Right lobe of liver (tissue), 6 donors: Measurements from ENCODE around the gene RNF223. TPM values are rescaled to one million over a fixed set of nuclear protein-coding genes. Genes with fewer than 3 reads are reported as not detected.
"Not testable (repeated sequence)": the region's sequence is repeated elsewhere in the genome, so short reads cannot be mapped to it uniquely, and the experiment has no call there.

Source experiments
- ATAC-seq, 4 donors: fragments of 200-7000 bp; cut with Tn5 transposase; one replicate each; pipeline ENCODE4 v1.9.1; 2020; ENCODE audit warnings: mild to moderate bottlenecking in 4 of 4, moderate library complexity in 4 of 4
- DNase-seq, 3 donors: peaks; one replicate each; pipeline ENCODE4 v3.0.0-alpha.2; 2020
- H3K27ac ChIP-seq, 3 donors: fragments of 200-600 bp; one replicate each; pipeline ENCODE4 v1.8.0; 2022
- H3K27me3 ChIP-seq, 2 donors: fragments of 200-600 bp; one replicate each; pipeline ENCODE4 v1.8.0; 2022
- H3K36me3 ChIP-seq, 4 donors: fragments of 200-600 bp; sonication (generic) in 1 of 4; one replicate each; pipeline versions ENCODE4 v1.5.1 to v1.8.0; 2017 to 2022; ENCODE audit warnings: control low read depth in 1 of 4
- H3K4me1 ChIP-seq, 4 donors: fragments of 200-600 bp; sonication (generic) in 1 of 4; one replicate each; pipeline versions ENCODE4 v1.5.1 to v1.8.0; 2017 to 2022; ENCODE audit warnings: control low read depth in 1 of 4
- H3K4me3 ChIP-seq, 3 donors: fragments of 200-600 bp; one replicate each; pipeline ENCODE4 v1.8.0; 2022
- H3K9me3 ChIP-seq, 4 donors: fragments of 200-600 bp; sonication (generic) in 1 of 4; one replicate each; pipeline versions ENCODE4 v1.5.1 to v1.8.0; 2017 to 2022; ENCODE audit warnings: control low read depth in 1 of 4
- CTCF ChIP-seq, 4 donors: fragments of 200-600 bp in 3 of 4; fragments of 450-650 bp in 1 of 4; IDR thresholded peaks; one replicate each; pipeline versions ENCODE4 v1.5.1 to v1.8.0; 2016 to 2022; ENCODE audit warnings: antibody characterized with exemption in 4 of 4, mild to moderate bottlenecking in 2 of 4
- POLR2A ChIP-seq: fragments of 450-650 bp; IDR thresholded peaks from one replicate; pipeline ENCODE4 v1.6.1; 2017; ENCODE audit warnings: antibody characterized with exemption, mild to moderate bottlenecking
- WGBS: methylation state at CpG from one replicate; pipeline ENCODE4 v1.1.6; 2018; ENCODE audit warnings: low coverage, low lambda C conversion rate; ENCODE audit not compliant: insufficient coverage; ENCODE audit errors: missing lambda C conversion rate; 5-methylcytosine and 5-hydroxymethylcytosine counted together
- intact Hi-C, 2 donors: fragments of 100-400 bp; cut with DNase I; formaldehyde crosslinking; loops; one replicate each; pipeline versions ENCODE4 v1.11.2 to v1.14.1; 2022
- total RNA-seq, 6 experiments: library from RNA; depleted of rRNA in 2 of 6; stranded (reverse); fragments of >200 nt in 2 of 6; fragmentation: NEBNext Ultra II Directional in 3 of 6; extraction: Animal tissue kit (Norgen Biotek cat#: 25700) in 3 of 6; gene quantifications; one replicate each; pipeline versions ENCODE4 v1.1.0 to v1.2.4, GENCODE V29; 2016 to 2023
- donor health status: DM: no; HTN: yes; CAD: no.
- donor health status: DM: no; HTN: no; CAD: no.
- donor health status: DM: no; HTN: no; CAD: no.
- donor health status: DM: no; HTN: yes; CAD: no.
- donor health status: DM: no; HTN: yes; CAD: no.

The RNF223 gene
- total RNA-seq, 6 experiments from 2014 or later, result not detected

DNA sequence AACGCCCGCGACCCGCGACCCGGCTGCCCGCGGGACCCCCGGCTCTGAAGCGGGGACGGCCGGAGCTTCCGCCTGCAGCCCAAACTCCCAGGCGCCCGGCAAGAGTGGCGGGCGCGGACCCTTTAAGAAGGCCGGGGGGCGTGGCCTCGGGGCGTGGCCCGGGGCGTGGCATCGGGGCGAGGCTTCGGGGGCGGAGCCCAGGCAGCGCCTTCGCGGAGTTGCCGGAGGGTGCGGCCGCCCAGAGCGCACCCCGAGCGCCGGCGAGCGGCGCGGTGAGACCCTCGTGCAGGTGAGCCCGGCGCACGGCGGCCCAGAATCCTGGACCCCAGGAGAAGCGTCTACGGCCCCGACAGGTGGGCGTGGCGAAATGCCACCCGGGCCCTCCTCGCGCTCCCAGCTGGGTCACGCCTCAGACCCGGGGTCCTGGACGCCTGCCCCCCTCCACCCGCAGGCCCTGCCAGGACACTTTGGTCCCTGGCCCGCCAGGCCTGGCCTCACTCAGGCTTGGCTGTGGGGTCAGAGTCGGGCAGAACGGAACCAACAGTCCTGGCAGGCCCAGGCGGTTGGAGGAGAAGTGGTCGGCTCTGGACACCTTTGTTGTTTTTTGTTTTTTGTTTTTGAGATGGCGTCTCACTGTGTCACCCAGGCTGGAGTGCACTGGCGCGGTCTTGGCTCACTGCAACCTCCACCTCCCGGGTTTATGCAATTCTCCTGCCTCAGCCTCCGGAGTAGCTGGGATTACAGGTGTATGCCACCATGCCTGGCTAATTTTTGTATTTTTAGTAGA is 14.4 kb downstream of the RNF223 start:
- intact Hi-C loops, result loop anchor here in 1 of 2 donors (10.0 kb wide), 1 partner anchor 75 kb away; the partner anchor contains the start of gene PERM1
- Histone ChIP-seq H3K27ac (no peak overlapping the region), H3K36me3 (no peaks in the 10 kb centered on the region), H3K27me3 (peaks cover 0 to 20% of the 10 kb centered on the region in 2 donors), H3K4me3 (peak overlapping the region; percentile 42 to 53 (median 53)), H3K9me3 (no peaks in the 10 kb centered on the region), H3K4me1 (peaks cover 0 to 15% (median 3%) of the 10 kb centered on the region in 4 donors)
- TF ChIP-seq POLR2A, result peak; percentile 34
- peak in 1 of 4 donors; percentile 28 for TF ChIP-seq CTCF (IDR thresholded peaks at IDR 0.05)
- 6% methylated on average over 16 of the region's 69 CpGs for WGBS
- peak; percentile 77 to 93 (median 84) for ATAC-seq
- peak; percentile 87 to 91 (median 90) for DNase-seq

DNA sequence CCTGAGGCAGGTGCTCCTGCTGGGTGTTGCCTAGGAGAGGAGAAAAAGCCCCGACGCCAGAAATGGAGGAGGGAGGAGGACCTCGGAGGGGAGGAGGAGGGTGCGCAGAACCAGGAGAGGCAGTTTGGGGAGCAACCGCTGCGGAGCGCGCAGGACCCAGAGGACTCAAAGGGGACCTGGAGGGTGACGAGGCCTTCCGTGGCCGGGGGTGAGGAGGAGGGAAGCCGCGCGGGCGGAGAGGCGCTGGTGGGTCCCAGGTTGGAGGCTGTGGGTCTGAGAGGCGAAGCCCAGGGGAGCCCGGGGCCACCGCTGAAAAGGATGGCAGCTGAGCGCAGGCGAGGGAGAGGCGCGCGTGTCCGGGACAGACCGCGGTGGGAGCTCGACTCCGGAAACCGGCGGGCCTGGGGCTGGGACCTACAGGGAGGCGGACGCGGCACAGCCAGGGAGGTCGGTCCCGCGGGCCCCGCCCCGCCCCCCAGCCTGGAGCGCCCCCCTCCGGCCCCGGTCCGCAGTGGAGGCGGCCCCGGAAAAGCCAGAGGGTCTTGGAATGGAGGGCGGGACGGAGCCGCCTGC is 15.1 kb downstream of the RNF223 start:
- peaks cover 0 to 15% (median 3%) of the 10 kb centered on the region in 4 donors for H3K4me1 ChIP-seq
- peak overlapping the region; percentile 42 to 53 (median 53) for H3K4me3 ChIP-seq
- WGBS, result 14% methylated on average over 10 of the region's 48 CpGs
- intact Hi-C loops, result no loop called here
- DNase-seq, result peak in 1 of 3 donors; percentile 57
- H3K9me3 ChIP-seq, result no peaks in the 10 kb centered on the region
- peaks cover 0 to 20% of the 10 kb centered on the region in 2 donors for H3K27me3 ChIP-seq
- peak in 3 of 4 donors; percentile 14 to 31 (median 24) for ATAC-seq
- no peaks in the 10 kb centered on the region for H3K36me3 ChIP-seq
- TF ChIP-seq CTCF (IDR thresholded peaks at IDR 0.05), result peak in 3 of 4 donors; percentile 14 to 38 (median 38)
- TF ChIP-seq POLR2A, result no peak
- no peak overlapping the region for H3K27ac ChIP-seq

- ATAC-seq (peak; percentile 61 to 86 (median 67)), DNase-seq (peak in 2 of 3 donors; percentile 69 to 80)
- no peaks in the 10 kb centered on the region for H3K36me3 ChIP-seq
- 12% methylated on average over 19 of the region's 24 CpGs for WGBS
- peak; percentile 71 for TF ChIP-seq POLR2A
- TF ChIP-seq CTCF (IDR thresholded peaks at IDR 0.05), result no peak
- peaks cover 0 to 20% of the 10 kb centered on the region in 2 donors for H3K27me3 ChIP-seq
- peaks cover 0 to 15% (median 3%) of the 10 kb centered on the region in 4 donors for H3K4me1 ChIP-seq
- no peak overlapping the region for H3K27ac ChIP-seq
- intact Hi-C loops, result no loop called here
- peak overlapping the region in 1 of 3 donors; percentile 53 for H3K4me3 ChIP-seq
- H3K9me3 ChIP-seq, result no peaks in the 10 kb centered on the region
Measured at GRCh38 chr1:1058088-1058905, 15.8 kb downstream of the RNF223 start.

GRCh38 chr1:1057769-1058087 is 16.4 kb downstream of the RNF223 start:
- 69% methylated on average over 15 of the region's 15 CpGs for WGBS
- intact Hi-C loops, H3K27ac ChIP-seq, H3K36me3 ChIP-seq, DNase-seq, ATAC-seq, H3K4me3 ChIP-seq, H3K9me3 ChIP-seq: not testable (repeated sequence)
- Histone ChIP-seq H3K4me1 (peaks cover 0 to 15% (median 3%) of the 10 kb centered on the region in 4 donors), H3K27me3 (peaks cover 0 to 20% of the 10 kb centered on the region in 2 donors)
